HG02759 (cell line): ENCODE measurements around the gene SNRPA1.
"Not testable (repeated sequence)": the region's sequence is repeated elsewhere in the genome, so short reads cannot be mapped to it uniquely, and the experiment has no call there.

Experiments used
- ATAC-seq: cut with Tn5 transposase; IDR thresholded peaks from one replicate; pipeline ENCODE4 v1.9.1; 2021; ENCODE audit warnings: mild to moderate bottlenecking, moderate library complexity; ENCODE audit not compliant: unreplicated experiment

The SNRPA1 gene

GRCh38 chr15:101296418-101297405 lies 1.7 kb upstream of the SNRPA1 start:
- ATAC-seq: no peak

GRCh38 chr15:101295607-101296161 lies 636 bp upstream of the SNRPA1 start:
- no peak for ATAC-seq

- no peak for ATAC-seq
Observed at GRCh38 chr15:101293122-101293521, 1.9 kb downstream of the SNRPA1 start.

GRCh38 chr15:101288905-101289513 lies 6.0 kb downstream of the SNRPA1 start:
- ATAC-seq: no peak

- ATAC-seq: not testable (repeated sequence)
Observed at GRCh38 chr15:101287342-101287741, 7.7 kb downstream of the SNRPA1 start.

GRCh38 chr15:101286471-101287114 lies 8.5 kb downstream of the SNRPA1 start:
- ATAC-seq: no peak

GRCh38 chr15:101283931-101284330 lies 11.1 kb downstream of the SNRPA1 start:
- ATAC-seq: no peak

GRCh38 chr15:101280007-101280406 lies 15.0 kb downstream of the SNRPA1 start:
- ATAC-seq: no peak

GRCh38 chr15:101277943-101278564 lies 17.0 kb downstream of the SNRPA1 start:
- ATAC-seq: no peak

- peak; percentile 94 for ATAC-seq
Observed at GRCh38 chr15:101277038-101277822, 17.8 kb downstream of the SNRPA1 start, which contains the start of gene SELENOS. Gene SELENOS (minus strand): TSS chr15:101277485. CDS start chr15:101277417, 68 bp downstream.

GRCh38 chr15:101276501-101277037 lies 18.5 kb downstream of the SNRPA1 start:
- peak; percentile 17 for ATAC-seq

GRCh38 chr15:101275018-101275417 lies 20.0 kb downstream of the SNRPA1 start:
- ATAC-seq: no peak

- ATAC-seq: no peak
Observed at GRCh38 chr15:101273534-101273933, 21.5 kb downstream of the SNRPA1 start.

GRCh38 chr15:101272584-101272983 lies 22.5 kb downstream of the SNRPA1 start:
- ATAC-seq: no peak

GRCh38 chr15:101269479-101270223 lies 25.4 kb downstream of the SNRPA1 start:
- no peak for ATAC-seq

- no peak for ATAC-seq
Observed at GRCh38 chr15:101267320-101268104, 27.5 kb downstream of the SNRPA1 start.

- no peak for ATAC-seq
Observed at GRCh38 chr15:101266787-101267186, 28.3 kb downstream of the SNRPA1 start.

- no peak for ATAC-seq
Observed at GRCh38 chr15:101266034-101266433, 29.0 kb downstream of the SNRPA1 start.
